Activated naive CD8-positive, alpha-beta T cell treated with anti-CD3 and anti-CD28 coated beads, Interleukin-2, amount 10 ng/mL, durations not matched to agents 7 days and 5 days (primary cell): ENCODE measurements around the gene RESP18. TPM values are rescaled to one million over a fixed set of nuclear protein-coding genes. Genes with fewer than 3 reads are reported as not detected.
"Not testable (repeated sequence)": the region's sequence is repeated elsewhere in the genome, so short reads cannot be mapped to it uniquely, and the experiment has no call there.

ENCODE experiments used
- ATAC-seq: fragments of 150-1000 bp; cut with Tn5 transposase; one replicate; pipeline ENCODE4 v1.10.0; 2021; ENCODE audit warnings: low read depth, moderate library complexity
- POLR2A ChIA-PET: fragments of 350-600 bp; sonication (Branson Sonifier 250); formaldehyde crosslinking; loops from one replicate; lab custom pipeline; 2021; ENCODE audit warnings: antibody characterized with exemption; lab: Charles Lee
- DNase-seq: peaks from one replicate; pipeline ENCODE4 v3.0.0; 2021
- H3K27ac Mint-ChIP-seq: one replicate; pipeline ENCODE4 v1.8.0; 2022; ENCODE audit warnings: mild to moderate bottlenecking, mixed read lengths
- H3K27me3 Mint-ChIP-seq: one replicate; pipeline ENCODE4 v1.8.0; 2022; ENCODE audit warnings: mild to moderate bottlenecking, moderate library complexity, mixed read lengths
- H3K36me3 Mint-ChIP-seq: one replicate; pipeline ENCODE4 v1.8.0; 2021; ENCODE audit warnings: mild to moderate bottlenecking, mixed read lengths
- H3K4me1 Mint-ChIP-seq: one replicate; pipeline ENCODE4 v1.8.0; 2021; ENCODE audit warnings: mixed read lengths
- H3K4me3 Mint-ChIP-seq: one replicate; pipeline ENCODE4 v1.8.0; 2022; ENCODE audit warnings: mild to moderate bottlenecking, moderate library complexity, mixed read lengths
- H3K9me3 Mint-ChIP-seq: one replicate; pipeline ENCODE4 v1.8.0; 2021; ENCODE audit warnings: mixed read lengths
- total RNA-seq, 2 experiments: library from RNA; stranded (reverse); gene quantifications; one replicate each; pipeline ENCODE4 v1.2.3, GENCODE V29; 2021

The RESP18 gene
- total RNA-seq, 2 experiments from 2014 or later, result not detected

DNA sequence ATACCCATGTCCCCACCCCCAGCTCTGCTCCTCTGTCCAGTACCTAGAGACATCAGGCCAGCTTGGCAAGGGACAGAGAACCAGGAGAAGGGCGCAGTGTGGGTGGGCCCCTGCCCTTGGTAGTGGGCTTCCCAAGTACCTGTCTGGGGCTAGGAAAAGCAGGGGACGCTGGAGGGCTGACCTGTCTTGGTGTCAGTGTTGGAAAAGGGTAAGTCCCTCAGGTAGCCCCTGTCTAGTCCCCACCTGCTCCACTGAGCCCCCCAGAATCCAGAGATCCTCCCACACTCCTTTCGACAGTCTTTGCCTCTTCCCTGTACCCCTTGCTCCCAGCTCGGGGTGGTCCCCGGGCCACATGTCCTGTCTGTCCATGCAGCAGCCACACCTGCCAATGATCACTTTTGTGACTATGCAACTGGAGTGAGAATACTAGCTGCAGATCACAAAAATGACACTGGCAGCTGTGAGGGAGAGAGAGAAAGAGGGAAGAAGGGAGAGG is 38.8 kb downstream of the RESP18 start:
- H3K36me3 Mint-ChIP-seq, result no peaks in the 10 kb centered on the region
- POLR2A ChIA-PET, result interaction anchor here (1.1 to 2.8 kb wide), 4 partner anchors 14 to 134 kb away, joined by 3 to 27 read pairs (median 13); partner anchors contain the start of genes DNAJB2, NHEJ1, TUBA4A and TUBA4B
- peaks cover 19% of the 10 kb centered on the region for H3K4me1 Mint-ChIP-seq
- ATAC-seq, result no peak
- DNase-seq, result no peak
- peak overlapping the region; percentile 84 for H3K4me3 Mint-ChIP-seq
- H3K27me3 Mint-ChIP-seq, result peaks cover 8% of the 10 kb centered on the region
- peak overlapping the region; percentile 70 for H3K27ac Mint-ChIP-seq
- H3K9me3 Mint-ChIP-seq, result no peaks in the 10 kb centered on the region

GRCh38 chr2:219292616-219293015 is 39.9 kb downstream of the RESP18 start:
- peaks cover 17% of the 10 kb centered on the region for H3K4me1 Mint-ChIP-seq
- ATAC-seq (no peak), DNase-seq (no peak)
- no peak overlapping the region for H3K4me3 Mint-ChIP-seq
- POLR2A ChIA-PET, result interaction anchor here (1.0 to 1.4 kb wide), 2 partner anchors 13 to 43 kb away, joined by 3 to 4 read pairs; partner anchors contain the start of gene DNAJB2
- H3K9me3 Mint-ChIP-seq, result no peaks in the 10 kb centered on the region
- H3K27ac Mint-ChIP-seq, result no peak overlapping the region
- H3K27me3 Mint-ChIP-seq, result peaks cover 8% of the 10 kb centered on the region
- H3K36me3 Mint-ChIP-seq, result no peaks in the 10 kb centered on the region

- Mint-ChIP-seq H3K4me1 (peaks cover 15% of the 10 kb centered on the region), H3K36me3 (no peaks in the 10 kb centered on the region), H3K4me3 (no peak overlapping the region), H3K27me3 (peaks cover 8% of the 10 kb centered on the region), H3K9me3 (no peaks in the 10 kb centered on the region), H3K27ac (no peak overlapping the region)
- DNase-seq, result no peak
- POLR2A ChIA-PET, result interaction anchor here (1.0 to 1.4 kb wide), 2 partner anchors 12 to 42 kb away, joined by 3 to 4 read pairs; partner anchors contain the start of gene DNAJB2
- ATAC-seq, result no peak
Measured at GRCh38 chr2:219291910-219292490, 40.5 kb downstream of the RESP18 start.

- Mint-ChIP-seq H3K27ac (no peak overlapping the region), H3K4me3 (no peak overlapping the region), H3K9me3 (no peaks in the 10 kb centered on the region), H3K36me3 (no peaks in the 10 kb centered on the region), H3K27me3 (peaks cover 8% of the 10 kb centered on the region), H3K4me1 (peaks cover 14% of the 10 kb centered on the region)
- POLR2A ChIA-PET, result interaction anchor here (0.6 kb wide), 1 partner anchor 299 kb away, joined by 3 read pairs; no protein-coding TSS in a partner anchor
- ATAC-seq, result no peak
- DNase-seq, result no peak
Measured at GRCh38 chr2:219291394-219291793, 41.1 kb downstream of the RESP18 start.

DNA sequence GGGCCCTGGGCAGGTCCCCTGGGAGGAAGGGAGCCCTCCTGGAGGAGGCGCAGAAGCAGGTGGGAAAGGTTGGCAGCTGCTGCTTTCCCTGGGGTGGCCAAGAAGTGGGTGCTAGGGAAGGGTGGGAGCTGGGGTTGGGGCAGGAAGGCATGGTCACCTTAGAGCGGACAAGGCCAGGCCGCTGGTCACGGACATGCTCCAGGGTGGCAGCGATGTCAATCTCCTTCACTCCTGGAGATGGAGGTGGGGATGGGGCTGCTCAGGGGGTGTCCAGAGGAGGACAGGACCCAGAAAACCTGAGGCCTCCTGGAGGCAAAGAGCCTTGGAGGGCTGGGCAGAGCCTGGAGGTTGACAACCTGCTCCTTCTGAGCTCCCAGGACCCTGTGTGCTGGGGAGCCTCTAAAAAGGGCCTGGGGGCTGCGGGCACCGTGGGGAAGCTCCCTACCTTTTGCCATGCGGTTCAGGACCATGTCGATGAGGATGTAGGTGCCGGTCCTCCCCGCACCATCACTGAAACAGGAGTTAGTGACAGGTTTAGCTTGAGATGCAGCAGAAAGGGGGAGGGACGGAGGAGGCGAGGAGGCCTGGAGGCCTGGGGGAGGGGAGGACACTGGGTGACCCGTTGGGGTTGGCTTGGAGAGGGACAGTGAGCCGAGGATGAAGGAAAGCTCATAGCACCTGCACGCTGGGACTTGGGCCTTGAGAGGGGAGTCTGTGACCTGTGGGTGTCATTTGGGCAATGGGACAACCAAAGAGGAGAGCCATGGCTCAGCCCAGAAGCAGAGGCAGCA is 42.0 kb downstream of the RESP18 start:
- Mint-ChIP-seq H3K9me3 (no peaks in the 10 kb centered on the region), H3K4me3 (no peak overlapping the region), H3K27ac (no peak overlapping the region), H3K36me3 (no peaks in the 10 kb centered on the region), H3K27me3 (peaks cover 6% of the 10 kb centered on the region), H3K4me1 (peaks cover 12% of the 10 kb centered on the region)
- POLR2A ChIA-PET, result no interaction called here
- no peak for ATAC-seq
- no peak for DNase-seq

DNA sequence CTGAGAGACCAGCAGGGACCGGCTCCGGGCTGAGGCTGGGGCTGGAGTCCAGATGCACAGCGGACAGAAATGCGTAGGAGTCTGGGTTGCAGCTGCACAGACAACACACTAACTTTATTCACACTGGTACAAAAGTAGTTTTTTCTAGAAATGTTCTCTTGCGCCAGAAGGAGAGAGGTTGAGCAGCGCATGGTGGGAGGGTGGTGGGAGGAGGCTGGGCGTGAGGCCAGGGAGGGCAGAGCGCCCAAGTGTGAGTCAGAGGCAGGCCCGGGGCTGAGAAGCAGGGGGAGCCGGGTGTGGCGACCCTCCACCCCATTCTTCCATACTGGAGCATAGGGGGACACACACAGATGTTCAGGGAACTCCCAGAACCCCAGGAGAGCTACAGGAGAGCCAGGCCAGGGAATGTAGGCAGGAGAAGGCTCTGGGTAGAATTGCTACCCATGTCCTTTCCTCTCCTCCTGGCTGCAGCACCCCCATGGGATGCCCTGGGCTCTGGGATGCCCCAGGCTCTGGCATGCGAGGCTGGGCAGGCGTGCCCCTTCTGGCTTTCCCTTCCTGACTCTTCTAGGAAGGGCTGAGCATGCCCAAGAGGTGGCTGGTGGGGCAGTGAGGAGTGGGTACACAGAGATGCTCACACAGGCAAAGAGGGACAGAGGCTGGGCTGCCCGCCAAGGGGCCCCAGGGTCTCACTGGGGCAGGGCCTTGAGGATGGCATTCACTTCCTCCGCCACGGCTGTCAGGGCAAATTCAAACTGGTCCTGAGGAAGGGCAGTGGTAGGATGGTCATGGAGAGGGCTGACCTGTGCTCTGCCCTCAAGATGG is 42.8 kb downstream of the RESP18 start:
- no peak for DNase-seq
- no peak for ATAC-seq
- Mint-ChIP-seq H3K4me3 (no peak overlapping the region), H3K36me3 (peaks cover 1% of the 10 kb centered on the region), H3K27me3 (peaks cover 3% of the 10 kb centered on the region), H3K4me1 (peaks cover 8% of the 10 kb centered on the region), H3K9me3 (no peaks in the 10 kb centered on the region), H3K27ac (no peak overlapping the region)
- POLR2A ChIA-PET, result no interaction called here

DNA sequence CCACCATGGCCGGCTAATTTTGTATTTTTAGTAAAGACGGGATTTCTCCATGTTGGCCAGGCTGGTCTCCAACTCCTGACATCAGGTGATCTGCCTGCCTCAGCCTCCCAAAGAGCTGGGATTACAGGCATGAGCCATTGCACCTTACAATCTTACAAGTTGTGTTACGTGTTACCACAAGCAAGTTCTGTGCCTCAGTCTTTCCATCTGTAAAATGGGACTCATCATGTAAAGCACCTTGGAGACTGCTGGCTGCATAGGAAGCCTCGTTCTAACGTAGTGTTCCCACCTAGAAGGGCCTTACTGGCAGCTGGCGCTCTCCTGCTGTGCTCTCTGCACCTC is 43.4 kb downstream of the RESP18 start:
- peaks cover 4% of the 10 kb centered on the region for H3K4me1 Mint-ChIP-seq
- H3K36me3 Mint-ChIP-seq, result peaks cover 1% of the 10 kb centered on the region
- POLR2A ChIA-PET, result no interaction called here
- H3K27ac Mint-ChIP-seq, result no peak overlapping the region
- no peak for ATAC-seq
- no peak overlapping the region for H3K4me3 Mint-ChIP-seq
- H3K27me3 Mint-ChIP-seq, result peaks cover 3% of the 10 kb centered on the region
- no peak for DNase-seq
- no peaks in the 10 kb centered on the region for H3K9me3 Mint-ChIP-seq

- Mint-ChIP-seq H3K27me3 (peaks cover 2% of the 10 kb centered on the region), H3K27ac (no peak overlapping the region), H3K4me1 (peaks cover 1% of the 10 kb centered on the region), H3K4me3 (no peak overlapping the region), H3K9me3 (no peaks in the 10 kb centered on the region), H3K36me3 (peaks cover 6% of the 10 kb centered on the region)
- POLR2A ChIA-PET, result interaction anchor here (1.4 kb wide), 1 partner anchor 34 kb away, joined by 5 read pairs; the partner anchor contains the start of gene TUBA4A
- no peak for ATAC-seq
- DNase-seq, result no peak
Measured at GRCh38 chr2:219287580-219288265, 44.8 kb downstream of the RESP18 start.

GRCh38 chr2:219287116-219287440 is 45.5 kb downstream of the RESP18 start:
- not testable (repeated sequence) for H3K27me3 Mint-ChIP-seq, DNase-seq, ATAC-seq, H3K4me3 Mint-ChIP-seq, H3K9me3 Mint-ChIP-seq, H3K27ac Mint-ChIP-seq, H3K36me3 Mint-ChIP-seq, H3K4me1 Mint-ChIP-seq
- POLR2A ChIA-PET, result interaction anchor here (1.4 kb wide), 2 partner anchors 8 to 33 kb away, joined by 3 to 5 read pairs; partner anchors contain the start of gene TUBA4A

DNA sequence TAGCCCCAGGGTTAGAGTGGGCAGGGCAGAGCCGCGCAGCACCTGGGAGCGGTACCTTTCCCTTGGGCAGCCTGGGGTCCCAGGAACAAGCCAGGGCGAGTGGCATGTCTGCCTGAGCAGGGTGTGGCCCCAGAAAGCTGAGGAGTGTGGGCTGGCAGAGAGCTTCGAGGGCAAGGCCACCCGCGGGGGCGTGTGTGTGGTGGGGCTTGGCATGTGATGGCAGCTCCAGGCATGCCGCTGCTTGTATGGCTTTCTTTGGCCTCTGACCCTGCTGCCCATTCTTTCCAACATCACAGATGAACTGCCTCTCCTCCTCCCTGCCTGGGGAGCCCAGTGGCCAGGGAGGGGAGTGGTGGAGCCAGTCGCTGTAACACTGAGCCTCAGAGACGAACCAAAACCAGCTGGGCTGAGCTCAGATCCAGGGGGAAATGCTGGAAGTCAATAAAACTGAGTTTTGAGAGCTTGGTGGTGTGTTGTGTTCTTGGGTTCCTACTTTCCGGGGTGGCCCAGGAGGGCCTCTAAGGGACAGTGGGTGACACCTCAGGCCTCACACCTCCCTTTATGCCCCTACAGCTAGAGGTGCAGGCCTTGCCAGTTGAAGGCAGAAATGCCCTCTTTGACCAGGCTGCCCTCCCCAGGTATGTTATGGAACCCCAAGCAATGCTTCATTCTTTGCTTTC is 46.0 kb downstream of the RESP18 start:
- peaks cover 6% of the 10 kb centered on the region for H3K36me3 Mint-ChIP-seq
- H3K9me3 Mint-ChIP-seq, result no peaks in the 10 kb centered on the region
- no peaks in the 10 kb centered on the region for H3K27me3 Mint-ChIP-seq
- H3K4me3 Mint-ChIP-seq, result no peak overlapping the region
- no peak overlapping the region for H3K27ac Mint-ChIP-seq
- DNase-seq, result no peak
- H3K4me1 Mint-ChIP-seq, result peaks cover 3% of the 10 kb centered on the region
- POLR2A ChIA-PET, result interaction anchor here (1.4 kb wide), 2 partner anchors 8 to 33 kb away, joined by 3 to 5 read pairs; partner anchors contain the start of gene TUBA4A
- no peak for ATAC-seq

DNA sequence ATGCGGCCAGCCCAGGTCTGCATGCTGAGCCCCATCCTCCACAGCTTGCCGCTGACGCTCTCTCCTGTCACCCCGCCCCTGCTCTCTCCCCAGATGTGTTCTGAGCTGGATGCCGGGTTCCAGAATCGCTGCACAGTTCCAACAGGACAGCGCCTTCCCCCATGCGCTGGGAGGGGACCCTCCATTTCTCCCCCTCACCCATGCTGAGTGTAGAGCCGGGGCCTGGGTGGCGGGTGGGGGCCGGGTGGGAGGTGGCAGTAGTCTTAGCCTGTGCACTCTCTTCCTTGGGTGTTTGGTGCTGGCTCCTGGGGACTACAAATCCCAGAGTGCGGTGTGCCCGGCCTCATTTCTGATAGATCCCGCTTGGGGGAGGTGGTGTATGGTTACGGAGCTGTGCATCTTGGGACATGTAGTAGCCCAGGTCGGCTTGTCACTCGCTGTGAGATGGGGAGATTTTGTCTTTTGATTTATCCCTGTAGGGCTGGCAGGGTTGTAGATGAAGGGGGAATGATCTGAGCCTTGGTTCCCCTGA is 46.6 kb downstream of the RESP18 start:
- POLR2A ChIA-PET, result interaction anchor here (1.4 kb wide), 1 partner anchor 9 kb away, joined by 3 read pairs; no protein-coding TSS in a partner anchor
- peaks cover 7% of the 10 kb centered on the region for H3K36me3 Mint-ChIP-seq
- H3K27ac Mint-ChIP-seq, result no peak overlapping the region
- DNase-seq, result no peak
- H3K4me1 Mint-ChIP-seq, result peaks cover 9% of the 10 kb centered on the region
- no peaks in the 10 kb centered on the region for H3K9me3 Mint-ChIP-seq
- H3K4me3 Mint-ChIP-seq, result no peak overlapping the region
- no peak for ATAC-seq
- no peaks in the 10 kb centered on the region for H3K27me3 Mint-ChIP-seq

GRCh38 chr2:219285373-219285735 is 47.2 kb downstream of the RESP18 start:
- Mint-ChIP-seq H3K9me3 (no peaks in the 10 kb centered on the region), H3K4me3 (no peak overlapping the region), H3K36me3 (peaks cover 8% of the 10 kb centered on the region), H3K27me3 (no peaks in the 10 kb centered on the region), H3K4me1 (peaks cover 15% of the 10 kb centered on the region), H3K27ac (no peak overlapping the region)
- DNase-seq (no peak), ATAC-seq (no peak)
- POLR2A ChIA-PET, result interaction anchor here (1.7 kb wide), 1 partner anchor 9 kb away, joined by 8 read pairs; no protein-coding TSS in a partner anchor
